CD4-positive, CD25-positive, alpha-beta regulatory T cell (primary cell): ENCODE results near the gene IL4R. TPM values are rescaled to one million over a fixed set of nuclear protein-coding genes. Genes with fewer than 3 reads are reported as not detected.
"Not testable (repeated sequence)": the region's sequence is repeated elsewhere in the genome, so short reads cannot be mapped to it uniquely, and the experiment has no call there.

Experiments used
- ATAC-seq, 2 donors: fragments of 150-1000 bp; cut with Tn5 transposase; one replicate each; pipeline ENCODE4 v1.10.0; 2021; ENCODE audit warnings: low read depth in 2 of 2, moderate number of reproducible peaks in 2 of 2, moderate library complexity in 1 of 2
- DNase-seq, 3 donors: peaks; one replicate each; pipeline versions ENCODE4 v3.0.0 to v3.0.0-alpha.2; 2012 to 2022; ENCODE audit warnings: mixed read lengths in 1 of 3
- H3K27ac ChIP-seq: one replicate; pipeline ENCODE4 v1.7.0; 2013; ENCODE audit warnings: mild to moderate bottlenecking, low read length; ENCODE audit not compliant: insufficient read depth, poor library complexity, severe bottlenecking
- H3K27me3 ChIP-seq: one replicate; pipeline ENCODE4 v1.7.0; 2013; ENCODE audit warnings: low read length; ENCODE audit not compliant: control insufficient read depth, insufficient read depth
- H3K36me3 ChIP-seq: one replicate; pipeline ENCODE4 v1.7.0; 2013; ENCODE audit warnings: mild to moderate bottlenecking, low read length, moderate library complexity; ENCODE audit not compliant: control insufficient read depth, insufficient read depth
- H3K4me1 ChIP-seq: 2 replicates; pipeline ENCODE4 v1.7.0; 2013; ENCODE audit warnings: mild to moderate bottlenecking, low read length; ENCODE audit not compliant: insufficient read depth, control insufficient read depth, poor library complexity, severe bottlenecking
- H3K4me3 ChIP-seq: one replicate; pipeline ENCODE4 v1.7.0; 2013; ENCODE audit warnings: low read depth, mild to moderate bottlenecking, low read length, moderate library complexity
- H3K9me3 ChIP-seq, 2 experiments: 1 replicate in 1 of 2; 2 replicates in 1 of 2; pipeline ENCODE4 v1.7.0; 2013; ENCODE audit warnings: low read length in 2 of 2, mild to moderate bottlenecking in 1 of 2, moderate library complexity in 1 of 2; ENCODE audit not compliant: control insufficient read depth in 2 of 2
- H3K27ac Mint-ChIP-seq, 3 donors: one replicate each; pipeline ENCODE4 v1.8.0; 2020 to 2022; ENCODE audit warnings: mild to moderate bottlenecking in 3 of 3, mixed read lengths in 3 of 3, moderate library complexity in 2 of 3
- H3K27me3 Mint-ChIP-seq: one replicate; pipeline ENCODE4 v1.8.0; 2022; ENCODE audit warnings: mild to moderate bottlenecking, mixed read lengths
- H3K36me3 Mint-ChIP-seq: one replicate; pipeline ENCODE4 v1.8.0; 2020; ENCODE audit warnings: mixed read lengths
- H3K4me1 Mint-ChIP-seq, 4 donors: one replicate each; pipeline ENCODE4 v1.8.0; 2020 to 2022; ENCODE audit warnings: mixed read lengths in 4 of 4, mild to moderate bottlenecking in 1 of 4
- H3K4me3 Mint-ChIP-seq, 4 donors: one replicate each; pipeline ENCODE4 v1.8.0; 2020 to 2022; ENCODE audit warnings: mild to moderate bottlenecking in 4 of 4, mixed read lengths in 4 of 4, moderate library complexity in 3 of 4
- H3K9me3 Mint-ChIP-seq, 7 donors: one replicate each; pipeline ENCODE4 v1.8.0; 2020 to 2022; ENCODE audit warnings: mixed read lengths in 7 of 7, mild to moderate bottlenecking in 3 of 7, moderate library complexity in 2 of 7
- polyA plus RNA-seq, 4 donors: library from polyadenylated mRNA; unstranded; fragments of 300-500 nt; fragmentation: Illumina TruSeq; gene quantifications; one replicate each; pipeline ENCODE4 v1.2.3, GENCODE V29; 2021
- total RNA-seq: library from RNA; stranded (reverse); gene quantifications from one replicate; pipeline ENCODE4 v1.2.3, GENCODE V29; 2022

IL4R gene
- total and polyA plus RNA-seq, 5 donors from 2014 or later, result 21.2 to 160 (median 27.4) TPM

GRCh38 chr16:27390151-27390550 lies 76.4 kb downstream of the IL4R start:
- H3K27ac Mint-ChIP-seq, result no peak overlapping the region
- Histone ChIP-seq H3K9me3 (peaks cover 4 to 7% of the 10 kb centered on the region in 2 experiments), H3K4me1 (no peaks in the 10 kb centered on the region), H3K27me3 (no peaks in the 10 kb centered on the region), H3K4me3 (no peak overlapping the region), H3K36me3 (no peaks in the 10 kb centered on the region), H3K27ac (no peak overlapping the region)
- peaks cover 1 to 14% (median 10%) of the 10 kb centered on the region in 7 donors for H3K9me3 Mint-ChIP-seq
- no peak overlapping the region for H3K4me3 Mint-ChIP-seq
- H3K4me1 Mint-ChIP-seq, result peaks cover 13 to 25% (median 15%) of the 10 kb centered on the region in 4 donors
- DNase-seq (no peak), ATAC-seq (no peak)
- no peaks in the 10 kb centered on the region for H3K27me3 Mint-ChIP-seq
- peaks cover 7% of the 10 kb centered on the region for H3K36me3 Mint-ChIP-seq

DNA sequence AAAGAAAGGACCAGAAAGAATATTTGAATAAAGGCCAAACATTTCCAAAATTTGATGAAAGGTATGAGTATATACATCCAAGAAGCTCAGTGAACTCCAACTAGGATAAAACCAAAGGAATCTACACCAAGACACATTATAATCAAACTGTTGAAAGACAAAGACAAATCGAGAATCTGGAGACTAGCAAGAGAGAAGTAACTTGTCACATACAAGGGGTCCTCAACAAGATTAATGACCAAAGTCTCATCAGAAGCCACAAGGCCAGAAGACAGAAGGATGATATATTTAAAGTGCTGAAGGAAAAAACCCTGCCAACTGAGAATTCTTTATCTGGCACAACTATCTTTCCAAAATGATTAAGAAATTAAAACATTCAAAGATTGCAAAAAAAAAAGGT lies 78.9 kb downstream of the IL4R start:
- DNase-seq (no peak), ATAC-seq (no peak)
- Mint-ChIP-seq H3K36me3 (peaks cover 7% of the 10 kb centered on the region), H3K4me1 (peaks cover 13 to 25% (median 18%) of the 10 kb centered on the region in 4 donors), H3K4me3 (no peak overlapping the region), H3K9me3 (peaks cover 1 to 15% (median 10%) of the 10 kb centered on the region in 7 donors), H3K27ac (no peak overlapping the region), H3K27me3 (no peaks in the 10 kb centered on the region)
- Histone ChIP-seq H3K36me3 (no peaks in the 10 kb centered on the region), H3K4me1 (peaks cover 5% of the 10 kb centered on the region), H3K4me3 (no peak overlapping the region), H3K9me3 (peaks cover 4 to 7% of the 10 kb centered on the region in 2 experiments), H3K27ac (no peak overlapping the region), H3K27me3 (no peaks in the 10 kb centered on the region)

- Histone ChIP-seq H3K9me3 (peaks cover 4 to 7% of the 10 kb centered on the region in 2 experiments), H3K4me1 (peaks cover 5% of the 10 kb centered on the region), H3K27ac (no peak overlapping the region), H3K27me3 (no peaks in the 10 kb centered on the region), H3K4me3 (no peak overlapping the region), H3K36me3 (no peaks in the 10 kb centered on the region)
- DNase-seq (no peak), ATAC-seq (no peak)
- H3K4me1 Mint-ChIP-seq, result peaks cover 11 to 34% (median 18%) of the 10 kb centered on the region in 4 donors
- no peaks in the 10 kb centered on the region for H3K27me3 Mint-ChIP-seq
- H3K4me3 Mint-ChIP-seq, result no peak overlapping the region
- peak overlapping the region in 1 of 3 donors; percentile 92 for H3K27ac Mint-ChIP-seq
- peaks cover 7% of the 10 kb centered on the region for H3K36me3 Mint-ChIP-seq
- H3K9me3 Mint-ChIP-seq, result peaks cover 4 to 12% (median 8%) of the 10 kb centered on the region in 7 donors
Observed at GRCh38 chr16:27394516-27394915, 80.7 kb downstream of the IL4R start.

DNA sequence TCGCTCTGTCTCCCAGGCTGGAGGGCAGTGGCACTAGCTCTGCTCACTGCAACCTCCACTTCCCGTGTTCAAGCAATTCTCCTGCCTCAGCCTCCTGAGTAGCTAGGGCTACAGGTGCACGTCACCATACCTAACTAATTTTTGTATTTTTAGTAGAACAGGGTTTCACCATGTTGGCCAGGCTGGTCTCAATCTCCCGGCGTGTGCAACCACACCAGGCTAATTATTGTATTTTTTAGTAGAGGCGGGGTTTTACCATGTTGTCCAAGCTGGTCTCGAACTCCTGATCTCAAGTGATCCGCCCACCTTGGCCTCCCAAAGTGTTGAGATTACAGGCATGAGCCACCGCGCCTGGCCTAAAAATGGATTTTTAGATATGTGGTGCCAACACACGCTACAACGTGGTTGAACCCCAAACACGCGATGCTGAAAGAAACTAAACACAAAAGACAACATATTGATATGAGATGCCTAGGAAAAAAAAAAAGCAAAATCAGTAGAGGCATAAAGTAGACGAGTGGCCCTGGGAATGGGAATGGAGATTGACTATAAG lies 84.6 kb downstream of the IL4R start:
- H3K9me3 ChIP-seq, H3K27ac ChIP-seq, DNase-seq, H3K36me3 Mint-ChIP-seq, H3K27ac Mint-ChIP-seq, H3K36me3 ChIP-seq, H3K27me3 ChIP-seq, H3K4me3 ChIP-seq, H3K27me3 Mint-ChIP-seq, ATAC-seq: not testable (repeated sequence)
- H3K4me1 Mint-ChIP-seq, result peaks cover 6 to 63% (median 35%) of the 10 kb centered on the region in 4 donors
- peaks cover 0 to 12% (median 2%) of the 10 kb centered on the region in 7 donors for H3K9me3 Mint-ChIP-seq
- peaks cover 23% of the 10 kb centered on the region for H3K4me1 ChIP-seq
- peak overlapping the region in 1 of 4 donors; percentile 95 for H3K4me3 Mint-ChIP-seq

GRCh38 chr16:27398894-27399853 lies 85.4 kb downstream of the IL4R start:
- Histone ChIP-seq H3K27me3 (no peaks in the 10 kb centered on the region), H3K27ac (no peak overlapping the region), H3K9me3 (no peaks in the 10 kb centered on the region), H3K36me3 (no peaks in the 10 kb centered on the region), H3K4me3 (no peak overlapping the region), H3K4me1 (peaks cover 31% of the 10 kb centered on the region)
- Mint-ChIP-seq H3K27ac (peak overlapping the region in 1 of 3 donors; percentile 60), H3K9me3 (peaks cover 0 to 12% (median 2%) of the 10 kb centered on the region in 7 donors), H3K4me3 (peak overlapping the region in 2 of 4 donors; percentile 85 to 95), H3K27me3 (no peaks in the 10 kb centered on the region), H3K4me1 (peaks cover 6 to 64% (median 36%) of the 10 kb centered on the region in 4 donors), H3K36me3 (peaks cover 5% of the 10 kb centered on the region)
- ATAC-seq, result no peak
- no peak for DNase-seq

DNA sequence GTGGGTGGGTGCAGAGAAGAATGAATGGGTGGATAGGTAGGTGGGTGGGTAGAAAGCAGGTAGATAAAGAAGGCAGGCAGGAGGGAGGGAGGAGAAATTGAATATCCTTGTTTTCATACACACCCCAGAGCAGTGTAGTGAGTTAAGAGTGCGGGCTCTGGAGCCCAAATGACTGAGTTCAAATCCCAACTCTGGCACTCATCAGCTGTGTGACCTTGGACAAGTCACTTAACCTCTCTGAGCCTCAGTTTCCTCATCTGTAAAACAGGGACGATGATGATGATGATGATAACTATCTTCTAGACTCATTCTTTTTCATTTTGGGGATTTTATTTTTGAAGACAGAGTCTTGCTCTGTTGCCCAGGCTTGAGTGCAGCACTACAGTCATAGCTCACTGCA lies 86.2 kb downstream of the IL4R start:
- H3K9me3 ChIP-seq, result no peaks in the 10 kb centered on the region
- peaks cover 0 to 6% (median 2%) of the 10 kb centered on the region in 7 donors for H3K9me3 Mint-ChIP-seq
- peaks cover 37% of the 10 kb centered on the region for H3K4me1 ChIP-seq
- H3K36me3 Mint-ChIP-seq, result peaks cover 2% of the 10 kb centered on the region
- no peak for DNase-seq
- ATAC-seq, result no peak
- no peak overlapping the region for H3K4me3 ChIP-seq
- H3K4me1 Mint-ChIP-seq, result peaks cover 0 to 64% (median 33%) of the 10 kb centered on the region in 4 donors
- peak overlapping the region in 2 of 3 donors; percentile 60 to 100 for H3K27ac Mint-ChIP-seq
- H3K36me3 ChIP-seq, result no peaks in the 10 kb centered on the region
- no peak overlapping the region for H3K27ac ChIP-seq
- peak overlapping the region in 2 of 4 donors; percentile 85 to 95 for H3K4me3 Mint-ChIP-seq
- no peaks in the 10 kb centered on the region for H3K27me3 Mint-ChIP-seq
- no peaks in the 10 kb centered on the region for H3K27me3 ChIP-seq

GRCh38 chr16:27400751-27401620 lies 87.2 kb downstream of the IL4R start:
- H3K27ac ChIP-seq, result peak overlapping the region; percentile 89
- no peak for DNase-seq
- ATAC-seq, result no peak
- no peaks in the 10 kb centered on the region for H3K9me3 ChIP-seq
- H3K36me3 ChIP-seq, result no peaks in the 10 kb centered on the region
- H3K4me3 ChIP-seq, result no peak overlapping the region
- peaks cover 46% of the 10 kb centered on the region for H3K4me1 ChIP-seq
- Mint-ChIP-seq H3K4me3 (peak overlapping the region; percentile 94 to 98 (median 96)), H3K9me3 (peaks cover 0 to 3% (median 0%) of the 10 kb centered on the region in 7 donors), H3K36me3 (peaks cover 4% of the 10 kb centered on the region), H3K27me3 (no peaks in the 10 kb centered on the region), H3K4me1 (peaks cover 0 to 67% (median 33%) of the 10 kb centered on the region in 4 donors), H3K27ac (peak overlapping the region; percentile 86 to 100 (median 93))
- no peaks in the 10 kb centered on the region for H3K27me3 ChIP-seq
